Measurements from ENCODE around the gene TNS2.
A peak's percentile ranks its signal among the peaks of the same experiment; 100 is the strongest.

Gene TNS2

GRCh38 chr12:53049571-53050318 is at the start of gene TNS2:
TSS of gene TNS2 (plus strand) at chr12:53050065. CDS start at chr12:53050186, 121 bp downstream.
- no peak for TF ChIP-seq CTCF (IDR thresholded peaks at IDR 0.05; ENCODE audit: extremely low read depth, insufficient read depth, missing control alignments)
- no peak for DNase-seq (ENCODE audit: low spot score)
- in situ Hi-C loops (cut with MboI; ENCODE audit: low pct_unique_long_range_greater_than_20kb, low sequenced_read_pairs, unreplicated experiment), result no loop called here

DNA sequence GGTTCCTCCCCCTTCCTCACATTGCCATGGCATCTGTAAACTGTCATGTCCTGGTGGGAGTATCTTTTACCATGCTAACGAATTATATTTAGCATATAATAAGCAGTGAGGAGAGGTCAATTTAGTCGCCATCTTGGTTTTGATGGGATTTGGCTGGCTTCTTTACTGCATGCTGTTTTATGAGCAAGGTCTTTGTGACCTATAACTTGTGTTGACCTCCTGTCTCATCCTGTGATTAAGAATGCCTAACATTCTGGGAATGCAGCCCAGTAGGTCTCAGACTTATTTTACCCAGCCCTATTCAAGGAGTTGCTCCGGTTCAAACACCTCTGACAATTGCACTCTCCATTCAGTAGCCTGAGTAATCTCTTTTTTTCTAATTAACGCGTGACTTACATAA is 45.7 kb upstream of the TNS2 start:
- in situ Hi-C loops (cut with MboI; ENCODE audit: low pct_unique_long_range_greater_than_20kb, low sequenced_read_pairs, unreplicated experiment), result no loop called here
- no peak for TF ChIP-seq CTCF (IDR thresholded peaks at IDR 0.05; ENCODE audit: extremely low read depth, insufficient read depth, missing control alignments)

DNA sequence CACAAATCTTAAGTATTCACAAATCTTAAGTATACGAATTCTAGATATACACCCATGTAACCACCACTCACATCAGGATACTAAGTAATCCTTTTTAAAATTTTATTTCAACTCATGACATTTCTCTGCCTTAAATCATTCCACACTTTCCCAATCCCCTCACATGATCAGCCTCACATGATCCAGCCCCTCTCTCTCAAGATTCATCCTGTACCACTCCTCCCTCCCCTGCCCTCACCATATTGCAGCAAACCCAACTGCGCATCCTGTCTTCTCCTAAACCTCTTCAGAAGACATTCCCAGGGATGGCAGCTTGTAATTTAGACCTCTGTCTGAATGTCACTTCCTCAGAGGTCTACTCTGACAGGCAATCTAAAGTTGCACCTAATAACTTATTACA is 45.3 kb upstream of the TNS2 start:
- no peak for TF ChIP-seq CTCF (IDR thresholded peaks at IDR 0.05; ENCODE audit: extremely low read depth, insufficient read depth, missing control alignments)
- in situ Hi-C loops (cut with MboI; ENCODE audit: low pct_unique_long_range_greater_than_20kb, low sequenced_read_pairs, unreplicated experiment), result no loop called here
- DNase-seq (ENCODE audit: low spot score), result no peak

More for the DNA sequence above, 45.7 kb upstream of the TNS2 start:
- DNase-seq (ENCODE audit: low spot score), result no peak

GRCh38 chr12:53005215-53005985 is 44.5 kb upstream of the TNS2 start:
- no peak for TF ChIP-seq CTCF (IDR thresholded peaks at IDR 0.05; ENCODE audit: extremely low read depth, insufficient read depth, missing control alignments)
- no peak for DNase-seq (ENCODE audit: low spot score)
- in situ Hi-C loops (cut with MboI; ENCODE audit: low pct_unique_long_range_greater_than_20kb, low sequenced_read_pairs, unreplicated experiment), result no loop called here

DNA sequence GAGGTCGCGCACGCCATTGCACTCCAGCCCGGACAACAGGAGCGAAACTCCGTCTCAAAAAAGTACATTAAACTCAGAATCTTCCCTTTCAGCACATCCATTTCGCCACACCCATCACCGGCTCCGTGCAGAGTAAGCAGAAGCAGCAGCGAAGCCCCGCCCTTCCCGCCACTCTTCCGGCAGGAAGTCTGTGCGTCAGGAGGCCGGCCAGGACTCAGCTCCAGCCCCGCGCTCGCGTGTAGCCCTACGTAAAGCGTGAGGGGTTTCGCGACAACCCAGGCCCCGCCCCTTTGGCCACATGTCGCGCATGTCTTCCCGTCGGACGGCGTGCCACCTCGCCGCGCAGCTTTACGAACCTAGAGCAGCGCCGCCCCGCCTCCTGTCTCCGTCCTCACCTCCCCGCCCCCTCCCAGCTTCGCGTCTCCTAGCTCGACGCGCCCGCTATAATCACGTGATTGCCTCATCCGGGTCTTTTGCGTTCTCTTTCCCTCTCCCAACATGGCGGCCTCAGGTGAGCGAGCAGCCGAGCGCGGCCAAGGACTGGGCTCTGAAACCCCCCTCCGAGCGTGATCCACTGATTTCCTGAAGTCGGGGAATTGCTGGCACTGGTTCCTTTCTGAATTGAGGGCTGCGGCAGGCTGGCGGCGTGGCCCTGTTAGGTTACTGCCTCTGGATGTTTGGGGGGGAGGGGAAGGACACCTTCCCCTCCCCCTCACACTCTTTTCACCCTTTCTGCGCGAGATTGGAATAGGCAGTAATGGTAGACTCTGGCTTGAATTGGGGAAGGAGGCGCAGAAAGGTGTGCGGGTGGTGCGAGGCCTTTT is 43.7 kb upstream of the TNS2 start, which contains the start of gene EIF4B:
Gene EIF4B, plus strand, starts transcription at position 471 of the 824 bp plus-strand sequence. Its CDS starts 28 bp downstream, at position 499.
- peak; percentile 95 for DNase-seq (ENCODE audit: low spot score)
- in situ Hi-C loops (cut with MboI; ENCODE audit: low pct_unique_long_range_greater_than_20kb, low sequenced_read_pairs, unreplicated experiment), result no loop called here
- TF ChIP-seq CTCF (IDR thresholded peaks at IDR 0.05; ENCODE audit: extremely low read depth, insufficient read depth, missing control alignments), result no peak

GRCh38 chr12:53006810-53007309 is 43.0 kb upstream of the TNS2 start:
- peak; percentile 76 for DNase-seq (ENCODE audit: low spot score)
- in situ Hi-C loops (cut with MboI; ENCODE audit: low pct_unique_long_range_greater_than_20kb, low sequenced_read_pairs, unreplicated experiment), result no loop called here

More at GRCh38 chr12:53006810-53007309, 43.0 kb upstream of the TNS2 start:
- TF ChIP-seq CTCF (IDR thresholded peaks at IDR 0.05; ENCODE audit: extremely low read depth, insufficient read depth, missing control alignments), result no peak
